Memory B cell (primary cell): ENCODE measurements around the gene ACADS.

Source experiments
- ATAC-seq: fragments of 150-1000 bp; cut with Tn5 transposase; 2 replicates; pipeline ENCODE4 v1.10.0; 2021; ENCODE audit warnings: low read depth, mild to moderate bottlenecking, moderate library complexity
- DNase-seq, 2 donors: peaks; one replicate each; pipeline ENCODE4 v3.0.0; 2022; ENCODE audit warnings: low spot score in 2 of 2
- H3K27ac Mint-ChIP-seq: one replicate; pipeline ENCODE4 v1.8.0; 2022; ENCODE audit warnings: mild to moderate bottlenecking, moderate library complexity, mixed read lengths
- H3K27me3 Mint-ChIP-seq: one replicate; pipeline ENCODE4 v1.8.0; 2022; ENCODE audit warnings: mixed read lengths
- H3K36me3 Mint-ChIP-seq: one replicate; pipeline ENCODE4 v1.8.0; 2022; ENCODE audit warnings: mild to moderate bottlenecking, mixed read lengths
- H3K4me1 Mint-ChIP-seq: one replicate; pipeline ENCODE4 v1.8.0; 2022; ENCODE audit warnings: mixed read lengths
- H3K4me3 Mint-ChIP-seq: one replicate; pipeline ENCODE4 v1.8.0; 2022; ENCODE audit warnings: mild to moderate bottlenecking, moderate library complexity, mixed read lengths
- H3K9me3 Mint-ChIP-seq: one replicate; pipeline ENCODE4 v1.8.0; 2022; ENCODE audit warnings: mixed read lengths

The ACADS gene

GRCh38 chr12:120725659-120726509 lies at the start of gene ACADS:
Gene ACADS, plus strand, starts transcription at chr12:120725826. Its CDS starts 60 bp downstream, at chr12:120725886.
- DNase-seq (peak; percentile 83 to 85), ATAC-seq (peak; percentile 95)
- Mint-ChIP-seq H3K4me3 (peak within 1 kb of the TSS; percentile 94), H3K4me1 (peaks cover 24% of the 10 kb centered on the region), H3K9me3 (no peaks in the 10 kb centered on the region), H3K27ac (peak within 1 kb of the TSS; percentile 80), H3K27me3 (no peaks in the 10 kb centered on the region), H3K36me3 (peaks cover 17% of the 10 kb centered on the region)

- DNase-seq = no peak
- H3K27ac Mint-ChIP-seq = no peak overlapping the region
- H3K9me3 Mint-ChIP-seq = no peaks in the 10 kb centered on the region
- peak overlapping the region; percentile 7 for H3K4me3 Mint-ChIP-seq
- peaks cover 15% of the 10 kb centered on the region for H3K4me1 Mint-ChIP-seq
- H3K36me3 Mint-ChIP-seq = no peaks in the 10 kb centered on the region
- peak; percentile 58 for ATAC-seq
- no peaks in the 10 kb centered on the region for H3K27me3 Mint-ChIP-seq
Measured at GRCh38 chr12:120677765-120678473, 47.7 kb upstream of the ACADS start.

- H3K4me3 Mint-ChIP-seq = peak overlapping the region; percentile 14
- H3K27ac Mint-ChIP-seq = no peak overlapping the region
- no peaks in the 10 kb centered on the region for H3K36me3 Mint-ChIP-seq
- no peak for DNase-seq
- H3K27me3 Mint-ChIP-seq = no peaks in the 10 kb centered on the region
- peaks cover 15% of the 10 kb centered on the region for H3K4me1 Mint-ChIP-seq
- no peaks in the 10 kb centered on the region for H3K9me3 Mint-ChIP-seq
- no peak for ATAC-seq
Measured at GRCh38 chr12:120678572-120678971, 47.1 kb upstream of the ACADS start.

GRCh38 chr12:120680165-120680738 lies 45.4 kb upstream of the ACADS start:
- no peaks in the 10 kb centered on the region for H3K27me3 Mint-ChIP-seq
- no peak for DNase-seq
- no peak overlapping the region for H3K4me3 Mint-ChIP-seq
- H3K36me3 Mint-ChIP-seq = no peaks in the 10 kb centered on the region
- ATAC-seq = no peak
- peaks cover 10% of the 10 kb centered on the region for H3K4me1 Mint-ChIP-seq
- no peaks in the 10 kb centered on the region for H3K9me3 Mint-ChIP-seq
- H3K27ac Mint-ChIP-seq = no peak overlapping the region

GRCh38 chr12:120684523-120684932 lies 41.1 kb upstream of the ACADS start:
- no peak overlapping the region for H3K4me3 Mint-ChIP-seq
- peaks cover 17% of the 10 kb centered on the region for H3K4me1 Mint-ChIP-seq
- ATAC-seq (no peak), DNase-seq (no peak)
- no peaks in the 10 kb centered on the region for H3K36me3 Mint-ChIP-seq
- peak overlapping the region; percentile 61 for H3K27ac Mint-ChIP-seq
- no peaks in the 10 kb centered on the region for H3K27me3 Mint-ChIP-seq
- no peaks in the 10 kb centered on the region for H3K9me3 Mint-ChIP-seq

- H3K9me3 Mint-ChIP-seq = no peaks in the 10 kb centered on the region
- peak overlapping the region; percentile 60 for H3K4me3 Mint-ChIP-seq
- ATAC-seq (no peak), DNase-seq (no peak)
- peak overlapping the region; percentile 67 for H3K27ac Mint-ChIP-seq
- H3K27me3 Mint-ChIP-seq = no peaks in the 10 kb centered on the region
- H3K4me1 Mint-ChIP-seq = peaks cover 17% of the 10 kb centered on the region
- no peaks in the 10 kb centered on the region for H3K36me3 Mint-ChIP-seq
Measured at GRCh38 chr12:120685522-120685921, 40.1 kb upstream of the ACADS start.

- Mint-ChIP-seq H3K4me1 (peaks cover 21% of the 10 kb centered on the region), H3K27me3 (no peaks in the 10 kb centered on the region), H3K27ac (peak overlapping the region; percentile 67), H3K4me3 (peak overlapping the region; percentile 80), H3K9me3 (no peaks in the 10 kb centered on the region), H3K36me3 (peaks cover 2% of the 10 kb centered on the region)
- ATAC-seq = peak; percentile 70
- peak; percentile 96 to 97 for DNase-seq
Measured at GRCh38 chr12:120686151-120686689, 39.4 kb upstream of the ACADS start.

GRCh38 chr12:120686690-120687577 lies 38.7 kb upstream of the ACADS start, which contains the start of gene MLEC:
Gene MLEC, plus strand, starts transcription at chr12:120687149. Its CDS starts 148 bp downstream, at chr12:120687297.
- H3K27me3 Mint-ChIP-seq = no peaks in the 10 kb centered on the region
- peak within 1 kb of the TSS; percentile 86 for H3K4me3 Mint-ChIP-seq
- H3K27ac Mint-ChIP-seq = peak within 1 kb of the TSS; percentile 67
- peaks cover 2% of the 10 kb centered on the region for H3K36me3 Mint-ChIP-seq
- no peaks in the 10 kb centered on the region for H3K9me3 Mint-ChIP-seq
- ATAC-seq = peak; percentile 68
- peaks cover 21% of the 10 kb centered on the region for H3K4me1 Mint-ChIP-seq
- DNase-seq = peak; percentile 98 to 99

- ATAC-seq (no peak), DNase-seq (no peak)
- H3K36me3 Mint-ChIP-seq = peaks cover 3% of the 10 kb centered on the region
- no peaks in the 10 kb centered on the region for H3K27me3 Mint-ChIP-seq
- H3K4me3 Mint-ChIP-seq = peak overlapping the region; percentile 86
- peaks cover 27% of the 10 kb centered on the region for H3K4me1 Mint-ChIP-seq
- H3K27ac Mint-ChIP-seq = peak overlapping the region; percentile 11
- no peaks in the 10 kb centered on the region for H3K9me3 Mint-ChIP-seq
Measured at GRCh38 chr12:120687578-120688289, 37.9 kb upstream of the ACADS start.

GRCh38 chr12:120688527-120689071 lies 37.0 kb upstream of the ACADS start:
- ATAC-seq (no peak), DNase-seq (no peak)
- Mint-ChIP-seq H3K4me1 (peaks cover 27% of the 10 kb centered on the region), H3K9me3 (no peaks in the 10 kb centered on the region), H3K4me3 (peak overlapping the region; percentile 86), H3K36me3 (peaks cover 4% of the 10 kb centered on the region), H3K27me3 (no peaks in the 10 kb centered on the region), H3K27ac (no peak overlapping the region)

- Mint-ChIP-seq H3K27ac (no peak overlapping the region), H3K36me3 (peaks cover 8% of the 10 kb centered on the region), H3K4me1 (peaks cover 27% of the 10 kb centered on the region), H3K9me3 (no peaks in the 10 kb centered on the region), H3K27me3 (no peaks in the 10 kb centered on the region), H3K4me3 (no peak overlapping the region)
- no peak for DNase-seq
- no peak for ATAC-seq
Measured at GRCh38 chr12:120689397-120690082, 36.1 kb upstream of the ACADS start.

- H3K4me3 Mint-ChIP-seq = no peak overlapping the region
- ATAC-seq = no peak
- H3K36me3 Mint-ChIP-seq = peaks cover 12% of the 10 kb centered on the region
- no peak for DNase-seq
- no peak overlapping the region for H3K27ac Mint-ChIP-seq
- H3K4me1 Mint-ChIP-seq = peaks cover 27% of the 10 kb centered on the region
- no peaks in the 10 kb centered on the region for H3K27me3 Mint-ChIP-seq
- no peaks in the 10 kb centered on the region for H3K9me3 Mint-ChIP-seq
Measured at GRCh38 chr12:120690083-120690450, 35.6 kb upstream of the ACADS start.
